Epithelial cell of esophagus (primary cell): ENCODE measurements around the gene KLF7.

Experiments used
- DNase-seq: peaks from one replicate; pipeline ENCODE4 v3.0.0; 2010; ENCODE audit warnings: low read depth
- H3K4me3 ChIP-seq: 2 replicates; pipeline ENCODE4 v1.5.1; 2011; ENCODE audit warnings: mild to moderate bottlenecking, low read length, control low read depth
- TF ChIP-seq, protein P1 (sequence below): IDR thresholded peaks from 2 replicates; pipeline ENCODE4 v1.5.1; 2011; ENCODE audit warnings: low read depth, mild to moderate bottlenecking, low read length, control low read depth, inconsistent platforms; ENCODE audit not compliant: insufficient read depth; ENCODE audit errors: missing control alignments

The KLF7 gene

DNA sequence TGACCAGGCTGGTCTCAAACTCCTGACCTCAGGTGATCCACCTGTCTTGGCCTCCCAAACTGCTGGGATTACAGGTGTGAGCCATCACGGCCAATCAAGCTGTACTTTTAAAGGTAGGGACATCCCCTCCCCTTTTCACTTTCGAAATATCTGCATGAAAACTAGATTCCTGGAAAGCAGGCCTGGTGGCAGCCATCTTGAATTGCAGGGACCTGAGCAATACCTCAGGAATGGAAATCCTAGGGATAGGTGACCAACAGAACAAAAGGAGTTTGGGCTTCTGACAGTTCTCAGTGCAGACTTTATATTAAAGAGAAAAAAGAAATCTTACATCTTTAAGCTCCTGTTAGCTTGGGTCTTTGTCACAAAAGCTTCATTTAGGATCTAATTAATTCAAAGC lies 62.6 kb downstream of the KLF7 start:
- no peak overlapping the region for H3K4me3 ChIP-seq
- TF ChIP-seq, protein P1, sequence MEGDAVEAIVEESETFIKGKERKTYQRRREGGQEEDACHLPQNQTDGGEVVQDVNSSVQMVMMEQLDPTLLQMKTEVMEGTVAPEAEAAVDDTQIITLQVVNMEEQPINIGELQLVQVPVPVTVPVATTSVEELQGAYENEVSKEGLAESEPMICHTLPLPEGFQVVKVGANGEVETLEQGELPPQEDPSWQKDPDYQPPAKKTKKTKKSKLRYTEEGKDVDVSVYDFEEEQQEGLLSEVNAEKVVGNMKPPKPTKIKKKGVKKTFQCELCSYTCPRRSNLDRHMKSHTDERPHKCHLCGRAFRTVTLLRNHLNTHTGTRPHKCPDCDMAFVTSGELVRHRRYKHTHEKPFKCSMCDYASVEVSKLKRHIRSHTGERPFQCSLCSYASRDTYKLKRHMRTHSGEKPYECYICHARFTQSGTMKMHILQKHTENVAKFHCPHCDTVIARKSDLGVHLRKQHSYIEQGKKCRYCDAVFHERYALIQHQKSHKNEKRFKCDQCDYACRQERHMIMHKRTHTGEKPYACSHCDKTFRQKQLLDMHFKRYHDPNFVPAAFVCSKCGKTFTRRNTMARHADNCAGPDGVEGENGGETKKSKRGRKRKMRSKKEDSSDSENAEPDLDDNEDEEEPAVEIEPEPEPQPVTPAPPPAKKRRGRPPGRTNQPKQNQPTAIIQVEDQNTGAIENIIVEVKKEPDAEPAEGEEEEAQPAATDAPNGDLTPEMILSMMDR, result no peak
- peak; percentile 45 for DNase-seq

DNA sequence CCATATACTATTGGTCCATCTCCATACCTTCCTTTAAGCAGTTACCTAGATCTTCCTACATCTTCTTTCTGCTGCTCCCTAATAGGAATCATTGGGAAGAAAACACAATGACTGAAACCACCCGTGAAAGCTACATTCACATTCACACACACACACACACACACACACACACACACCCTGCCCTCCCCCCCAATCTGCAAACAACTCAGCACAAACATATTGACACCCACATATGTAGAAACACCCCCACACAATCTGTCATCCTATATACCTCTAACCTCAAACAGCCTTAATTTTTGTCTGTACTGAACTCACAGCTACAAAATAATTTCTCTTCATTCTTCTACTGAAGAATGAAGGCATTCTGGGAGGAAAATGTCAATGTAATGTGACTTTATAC lies 63.8 kb downstream of the KLF7 start:
- DNase-seq, result no peak
- H3K4me3 ChIP-seq, result no peak overlapping the region

DNA sequence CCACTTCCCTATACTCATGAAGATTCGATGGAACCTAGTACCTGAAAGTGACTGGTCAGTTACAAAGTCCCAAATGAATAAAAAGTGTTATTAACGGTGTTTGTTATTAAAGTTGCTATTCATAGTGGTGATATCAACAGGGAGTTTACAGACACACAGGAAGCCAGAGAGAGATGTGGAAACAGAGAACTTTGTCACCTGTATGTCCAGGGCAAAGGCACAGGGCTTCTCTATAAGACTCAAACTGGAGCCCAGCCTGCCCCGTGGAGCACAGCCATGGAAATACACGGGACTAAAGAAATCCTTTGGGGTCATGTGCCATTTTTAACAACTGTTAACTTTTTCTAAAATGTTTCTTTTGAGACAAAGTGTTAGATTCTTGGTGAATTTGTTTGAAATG lies 68.5 kb downstream of the KLF7 start:
- TF ChIP-seq, protein P1, result no peak
- no peak for DNase-seq
- H3K4me3 ChIP-seq, result no peak overlapping the region

More for the DNA sequence above, 63.8 kb downstream of the KLF7 start:
- TF ChIP-seq, protein P1, result no peak

DNA sequence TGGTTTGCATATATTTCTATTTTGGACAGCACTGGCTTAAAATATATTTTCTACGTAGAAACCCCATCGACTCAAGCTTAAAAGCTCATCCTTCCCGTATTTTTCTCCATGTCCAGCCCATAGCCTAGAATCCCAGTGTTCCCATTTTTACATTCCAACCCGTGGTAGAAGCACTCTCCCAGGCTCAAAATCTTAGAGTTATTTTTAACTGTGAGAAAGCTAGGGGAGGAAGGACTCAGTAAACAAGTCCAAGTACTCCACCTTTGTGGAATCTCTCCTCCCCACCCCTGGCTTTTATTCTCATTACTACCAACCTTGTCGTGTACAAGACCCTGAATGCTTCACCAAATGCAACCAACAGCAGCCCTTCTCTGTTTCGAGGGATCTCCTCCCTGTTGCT lies 69.8 kb downstream of the KLF7 start:
- no peak overlapping the region for H3K4me3 ChIP-seq
- TF ChIP-seq, protein P1, result no peak
- DNase-seq, result no peak

DNA sequence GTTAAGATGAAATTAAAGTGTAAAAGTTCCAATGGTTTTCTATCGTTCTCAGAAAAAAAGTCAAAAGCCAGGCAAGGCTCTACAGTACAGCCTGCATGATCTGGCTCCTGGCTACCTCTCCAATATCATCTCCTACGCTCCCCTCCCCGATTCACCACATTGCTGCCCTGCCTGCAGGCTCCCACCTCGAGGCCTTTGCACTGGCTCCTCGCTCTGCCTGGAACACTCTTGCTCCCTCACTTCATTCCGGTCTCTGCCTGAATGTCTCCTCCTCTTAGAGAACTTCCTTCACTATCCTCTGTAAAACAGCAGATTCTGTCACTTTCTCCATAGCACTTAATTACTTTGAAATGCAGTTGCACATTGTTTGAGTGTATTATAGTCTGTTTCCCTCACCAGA lies 72.5 kb downstream of the KLF7 start:
- TF ChIP-seq, protein P1, result no peak
- no peak for DNase-seq
- H3K4me3 ChIP-seq, result no peak overlapping the region

DNA sequence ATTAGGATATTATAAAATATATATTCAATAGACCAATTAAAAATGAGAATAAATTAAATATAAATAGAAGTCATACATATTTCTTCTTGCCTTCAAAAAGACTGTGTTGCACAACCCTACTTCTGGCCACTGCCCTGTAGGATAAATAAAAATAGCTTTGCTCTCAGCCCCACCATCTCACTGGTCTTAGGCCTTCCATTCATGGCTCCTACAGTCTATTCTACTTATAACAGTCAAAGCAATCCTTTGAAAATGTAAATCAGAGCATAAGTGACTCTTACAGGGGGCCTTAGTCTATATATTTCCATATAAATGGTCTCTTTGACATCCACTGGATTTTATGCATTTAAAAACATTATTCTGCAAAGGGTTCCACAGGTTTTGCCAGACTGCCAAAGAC lies 72.9 kb downstream of the KLF7 start:
- TF ChIP-seq, protein P1, result no peak

DNA sequence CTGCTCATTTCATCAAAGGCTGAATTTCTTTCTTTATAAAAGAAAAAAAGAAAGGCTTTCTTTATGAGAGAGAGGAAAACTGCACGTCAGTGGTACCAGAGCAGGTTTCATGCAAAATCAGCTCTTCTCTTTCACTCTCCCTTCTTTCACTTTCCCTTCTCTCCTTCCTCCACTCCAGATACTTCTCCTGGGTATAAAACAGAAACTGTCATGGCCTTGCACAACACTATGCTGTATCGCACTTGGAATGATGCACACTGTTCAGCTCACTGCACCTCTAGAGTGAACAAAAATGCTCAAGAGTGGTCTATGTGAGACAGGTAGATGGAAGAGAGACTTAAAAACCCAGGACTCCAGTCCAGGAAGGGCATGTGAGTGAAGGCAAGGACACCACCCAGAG lies 73.8 kb downstream of the KLF7 start:
- TF ChIP-seq, protein P1, result no peak
- DNase-seq, result no peak

More for the DNA sequence above, 72.9 kb downstream of the KLF7 start:
- H3K4me3 ChIP-seq, result no peak overlapping the region
- DNase-seq, result no peak

More for the DNA sequence above, 73.8 kb downstream of the KLF7 start:
- H3K4me3 ChIP-seq, result no peak overlapping the region
